H1 (cell line): ENCODE results near the gene ZNF3. TPM values are rescaled to one million over a fixed set of nuclear protein-coding genes. Genes with fewer than 3 reads are reported as not detected.

ENCODE experiments used
- BACH1 ChIP-seq: IDR thresholded peaks from 2 replicates; pipeline ENCODE4 v1.6.1; 2012; ENCODE audit warnings: low read length, improper control_type of control experiment
- CBX5 ChIP-seq: fragments of 300-800, 300-1000 bp; sonication (generic); IDR thresholded peaks from 2 replicates; pipeline ENCODE4 v1.7.1; 2016; ENCODE audit warnings: antibody characterized with exemption, low read length, low read depth
- CREB1 ChIP-seq: IDR thresholded peaks from 2 replicates; pipeline ENCODE4 v1.6.1; 2012; ENCODE audit warnings: inconsistent platforms
- CTBP2 ChIP-seq: IDR thresholded peaks from 2 replicates; pipeline ENCODE4 v1.7.0; 2011; ENCODE audit warnings: borderline replicate concordance, mild to moderate bottlenecking, moderate library complexity, mixed read lengths, low read length; ENCODE audit not compliant: insufficient read depth, insufficient read length
- CTCF ChIP-seq, 3 experiments: IDR thresholded peaks; 1 replicate in 2 of 3; 2 replicates in 1 of 3; pipeline versions ENCODE4 v1.5.1 to v1.6.1; 2011; ENCODE audit warnings: low read length in 3 of 3, mild to moderate bottlenecking in 3 of 3, inconsistent platforms in 2 of 3, low read depth in 1 of 3, moderate library complexity in 1 of 3; ENCODE audit not compliant: insufficient read depth in 1 of 3; ENCODE audit errors: control extremely low read depth in 1 of 3
- EGR1 ChIP-seq: IDR thresholded peaks from 2 replicates; pipeline ENCODE4 v1.6.1; 2011; ENCODE audit warnings: low read depth, low read length, borderline replicate concordance
- EP300 ChIP-seq, 2 experiments: IDR thresholded peaks; 1 replicate in 1 of 2; 2 replicates in 1 of 2; pipeline ENCODE4 v1.6.1; 2011 to 2012; ENCODE audit warnings: low read depth in 2 of 2, low read length in 2 of 2, mild to moderate bottlenecking in 2 of 2, borderline replicate concordance in 1 of 2, inconsistent platforms in 1 of 2, moderate library complexity in 1 of 2
- EZH2 ChIP-seq: fragments of 200-600 bp; sonication (generic); IDR thresholded peaks from 2 replicates; pipeline ENCODE4 v1.7.1; 2012; ENCODE audit warnings: low read depth, mild to moderate bottlenecking, moderate library complexity, low read length, inconsistent platforms; ENCODE audit not compliant: severe bottlenecking
- GTF2F1 ChIP-seq: IDR thresholded peaks from 2 replicates; pipeline ENCODE4 v1.6.1; 2012; ENCODE audit warnings: low read depth, low read length, improper control_type of control experiment, borderline replicate concordance
- KDM4A ChIP-seq: IDR thresholded peaks from one replicate; pipeline ENCODE4 v1.7.1; 2012; ENCODE audit warnings: low read depth, mild to moderate bottlenecking, moderate library complexity, low read length, inconsistent platforms; ENCODE audit not compliant: severe bottlenecking
- NANOG ChIP-seq: IDR thresholded peaks from 2 replicates; pipeline ENCODE4 v1.6.1; 2011; ENCODE audit warnings: low read length, low read depth, mild to moderate bottlenecking, inconsistent platforms; ENCODE audit not compliant: insufficient read depth, poor library complexity, severe bottlenecking
- POLR2A ChIP-seq, 2 experiments: IDR thresholded peaks; 1 replicate in 1 of 2; 2 replicates in 1 of 2; pipeline ENCODE4 v1.6.1; 2011; ENCODE audit warnings: low read depth in 2 of 2, low read length in 2 of 2, mild to moderate bottlenecking in 2 of 2; ENCODE audit errors: control extremely low read depth in 1 of 2
- POLR2AphosphoS5 ChIP-seq: IDR thresholded peaks from 2 replicates; pipeline ENCODE4 v1.6.1; 2011; ENCODE audit warnings: low read depth, low read length
- POU5F1 ChIP-seq: IDR thresholded peaks from 2 replicates; pipeline ENCODE4 v1.6.1; 2011; ENCODE audit warnings: low read depth, mild to moderate bottlenecking, low read length, moderate library complexity
- RBBP5 ChIP-seq: IDR thresholded peaks from 2 replicates; pipeline ENCODE4 v1.7.1; 2012; ENCODE audit warnings: low read depth, mild to moderate bottlenecking, inconsistent platforms, low read length, moderate library complexity, borderline replicate concordance
- RNF2 ChIP-seq: fragments of 200-900, 300-1000 bp; sonication (generic); IDR thresholded peaks from 2 replicates; pipeline ENCODE4 v1.7.1; 2016; ENCODE audit warnings: borderline replicate concordance, low read depth, mild to moderate bottlenecking, antibody characterized with exemption, low read length; ENCODE audit not compliant: poor library complexity, severe bottlenecking; ENCODE audit errors: missing control alignments
- SIN3A ChIP-seq, 2 experiments: IDR thresholded peaks in 1 of 2; conservative IDR thresholded peaks in 1 of 2; 2 replicates each; pipeline ENCODE4 v1.6.1; 2011 to 2012; ENCODE audit warnings: low read length in 2 of 2, improper control_type of control experiment in 1 of 2, low read depth in 1 of 2, mild to moderate bottlenecking in 1 of 2
- SUZ12 ChIP-seq: fragments of 200-600 bp; sonication (generic); IDR thresholded peaks from 2 replicates; pipeline ENCODE4 v1.6.1; 2012; ENCODE audit warnings: mild to moderate bottlenecking, inconsistent platforms, low read length, moderate library complexity, mixed read lengths
- TAF1 ChIP-seq: IDR thresholded peaks from 2 replicates; pipeline ENCODE4 v1.6.1; 2011; ENCODE audit warnings: mild to moderate bottlenecking, low read depth, low read length
- TCF12 ChIP-seq: IDR thresholded peaks from 2 replicates; pipeline ENCODE4 v1.6.1; 2011; ENCODE audit warnings: low read depth, mild to moderate bottlenecking, low read length
- polyA plus RNA-seq, 7 experiments: library from polyadenylated mRNA; depleted of rRNA in 3 of 7; stranded (reverse) in 5 of 7; unstranded in 2 of 7; fragments of >200 nt in 5 of 7; fragments of 200-250 nt in 2 of 7; gene quantifications; 1 replicate in 5 of 7; 2 replicates in 1 of 7; 4 replicates in 1 of 7; pipeline versions ENCODE4 v1.2.1 to v1.2.3, GENCODE V29; 2011 to 2013; ENCODE audit warnings: missing spikeins in 2 of 7, mixed read lengths in 2 of 7
- total RNA-seq: library from RNA; stranded (reverse); fragmentation: NEBNext Ultra II Directional; extraction: Animal tissue kit (Norgen Biotek cat#: 25700); gene quantifications from 2 replicates; pipeline ENCODE4 v1.2.1, GENCODE V29; 2021

ZNF3 gene
- total and polyA plus RNA-seq, 2 of the 8 experiments (the other 6 are each of a cell fraction or from before 2014, with no cell fraction given): 26.9 to 49.1 TPM

- peak; percentile 69 for TF ChIP-seq KDM4A
- peak; percentile 89; the same call in 1 of the 2 replicates for TF ChIP-seq RBBP5
- peak in 1 of 2 experiments; percentile 34; a peak in 1 of 4 replicates for TF ChIP-seq SIN3A (conservative IDR thresholded peaks at IDR 0.05 in 1 of 2, IDR thresholded peaks at IDR 0.05 in 1 of 2; ENCODE audit: low read depth in 1 of 2, low read length in 2 of 2)
- no peak for TF ChIP-seq SUZ12
- TF ChIP-seq TCF12: no peak
- TF ChIP-seq CREB1: no peak
- TF ChIP-seq CTCF (IDR thresholded peaks at IDR 0.05; ENCODE audit: control extremely low read depth in 1 of 3, insufficient read depth in 1 of 3, low read depth in 1 of 3, low read length in 3 of 3): no peak
- peak; percentile 54 to 83 for TF ChIP-seq POLR2A (IDR thresholded peaks at IDR 0.05; ENCODE audit: control extremely low read depth in 1 of 2, low read depth in 2 of 2, low read length in 2 of 2)
- TF ChIP-seq EGR1: no peak
- no peak; the same call in 1 of the 2 replicates for TF ChIP-seq POLR2AphosphoS5
- peak in 1 of 2 experiments; percentile 13; a peak in 1 of 3 replicates for TF ChIP-seq EP300 (IDR thresholded peaks at IDR 0.05; ENCODE audit: borderline replicate concordance in 1 of 2, low read depth in 2 of 2, low read length in 2 of 2)
- no peak for TF ChIP-seq NANOG
- no peak for TF ChIP-seq EZH2
- no peak; the same call in 1 of the 2 replicates for TF ChIP-seq GTF2F1
- no peak for TF ChIP-seq POU5F1
- TF ChIP-seq RNF2: no peak
- TF ChIP-seq BACH1: no peak
- peak; percentile 77 for TF ChIP-seq TAF1
- TF ChIP-seq CBX5: no peak
- no peak for TF ChIP-seq CTBP2
These were observed 7.3 kb upstream of the ZNF3 start, which contains the start of gene COPS6 (continued) for GRCh38 chr7:100088621-100089457.
